ENCODE measurements around the gene MOGAT1. TPM values are rescaled to one million over a fixed set of nuclear protein-coding genes. Genes with fewer than 3 reads are reported as not detected.

The MOGAT1 gene
- 0.18 TPM in 1 of 2 replicates, not detected in the other for total RNA-seq

DNA sequence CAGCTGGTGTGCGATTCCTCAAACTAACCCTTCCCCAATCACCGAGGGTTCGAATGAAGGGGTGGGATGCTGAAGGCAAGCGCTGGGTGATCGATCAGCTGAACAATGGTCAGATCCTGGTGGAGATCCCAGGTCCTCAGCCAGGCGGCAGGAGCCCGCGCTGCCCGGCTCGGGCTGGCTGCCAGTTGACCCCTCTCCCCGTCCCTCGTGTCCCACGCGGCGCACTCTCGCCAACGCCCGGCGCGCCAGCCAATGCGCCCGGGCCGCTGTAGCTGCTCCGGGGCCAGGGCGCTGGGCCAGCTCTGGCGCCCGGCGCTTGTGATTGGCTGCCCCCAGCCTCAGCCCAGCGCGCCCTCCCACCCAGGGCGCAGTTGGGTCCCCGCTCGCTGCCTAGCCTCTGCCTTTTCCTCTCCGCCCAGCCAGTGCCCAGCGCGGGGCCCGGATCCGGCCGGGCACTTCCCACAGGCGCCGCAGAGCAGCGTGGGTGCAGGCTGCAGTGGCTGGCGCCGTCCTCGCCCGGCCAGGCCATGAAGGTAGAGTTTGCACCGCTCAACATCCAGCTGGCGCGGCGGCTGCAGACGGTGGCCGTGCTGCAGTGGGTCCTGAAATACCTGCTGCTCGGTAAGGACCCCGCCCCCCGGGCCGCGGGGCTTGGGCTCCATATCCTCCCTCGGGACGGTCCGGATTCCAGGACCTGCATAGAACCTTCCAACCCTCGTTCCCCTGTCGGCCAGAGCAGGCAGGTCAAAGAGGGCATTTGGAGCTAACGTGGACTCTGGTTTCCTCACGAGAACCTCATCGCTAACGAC is at the start of gene MOGAT1:
MOGAT1 (plus strand) TSS at position 400 of the 809 bp plus-strand sequence; CDS start at position 528, 128 bp downstream.
- no peaks in the 10 kb centered on the region for H3K9me3 Mint-ChIP-seq
- H3K27me3 Mint-ChIP-seq (ENCODE audit: low read depth): peaks cover 73% of the 10 kb centered on the region
- no peak for DNase-seq (ENCODE audit: low spot score)
- intact Hi-C loops (cut with micrococcal nuclease): no loop called here
- H3K27ac Mint-ChIP-seq: no peak within 1 kb of the TSS
- H3K4me3 Mint-ChIP-seq (ENCODE audit: low read depth): peak within 1 kb of the TSS; percentile 13
- peaks cover 11% of the 10 kb centered on the region for H3K4me1 Mint-ChIP-seq (ENCODE audit: low read depth)
- no peaks in the 10 kb centered on the region for H3K36me3 Mint-ChIP-seq (ENCODE audit: low read depth)

DNA sequence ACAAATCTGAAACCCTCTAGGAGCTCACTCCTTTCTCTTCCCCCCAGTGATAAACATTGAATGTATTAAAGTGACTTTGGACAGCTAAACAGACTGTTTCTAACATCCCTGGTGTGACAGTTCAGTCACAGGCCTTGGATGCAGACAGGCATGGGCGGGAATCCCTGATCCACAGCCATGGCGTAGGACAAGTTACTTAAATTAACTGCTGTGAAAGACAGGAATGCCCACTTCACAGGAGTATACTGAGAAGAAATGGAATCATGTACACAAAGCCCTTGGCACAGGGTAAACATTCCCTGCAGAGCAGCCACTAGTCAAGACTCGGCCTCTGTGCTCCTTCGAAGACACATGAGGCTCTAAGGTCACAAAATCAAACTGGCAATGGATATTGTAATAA is 49.6 kb upstream of the MOGAT1 start:
- Mint-ChIP-seq H3K4me1 (ENCODE audit: low read depth) (no peaks in the 10 kb centered on the region), H3K9me3 (no peaks in the 10 kb centered on the region), H3K27ac (no peak overlapping the region), H3K4me3 (ENCODE audit: low read depth) (no peak overlapping the region), H3K36me3 (ENCODE audit: low read depth) (peaks cover 64% of the 10 kb centered on the region), H3K27me3 (ENCODE audit: low read depth) (no peaks in the 10 kb centered on the region)
- intact Hi-C loops (cut with micrococcal nuclease): no loop called here
- DNase-seq (ENCODE audit: low spot score): no peak

DNA sequence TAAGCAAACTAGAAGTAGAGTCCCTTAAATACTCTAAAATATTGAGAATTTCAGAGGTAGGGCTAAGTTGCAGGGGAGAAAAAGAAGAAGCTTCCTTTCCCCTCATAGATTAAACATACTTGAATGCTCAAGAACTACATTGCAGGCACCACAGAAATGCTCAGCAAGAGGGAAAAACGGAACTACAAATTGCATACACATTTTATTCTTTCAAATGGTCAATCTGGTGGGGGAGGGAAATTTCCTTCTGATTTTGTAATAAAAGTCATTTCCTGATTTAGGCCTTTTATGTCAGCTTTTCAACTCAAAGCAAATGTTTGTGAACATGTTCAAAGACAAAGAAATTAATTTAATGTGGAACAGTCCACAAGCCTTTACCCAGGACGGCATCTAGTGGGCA is 48.5 kb upstream of the MOGAT1 start:
- intact Hi-C loops (cut with micrococcal nuclease): no loop called here
- Mint-ChIP-seq H3K9me3 (no peaks in the 10 kb centered on the region), H3K4me3 (ENCODE audit: low read depth) (no peak overlapping the region), H3K27me3 (ENCODE audit: low read depth) (no peaks in the 10 kb centered on the region), H3K27ac (no peak overlapping the region), H3K4me1 (ENCODE audit: low read depth) (no peaks in the 10 kb centered on the region), H3K36me3 (ENCODE audit: low read depth) (peaks cover 70% of the 10 kb centered on the region)
- DNase-seq (ENCODE audit: low spot score): no peak

- H3K27me3 Mint-ChIP-seq (ENCODE audit: low read depth): no peaks in the 10 kb centered on the region
- intact Hi-C loops (cut with micrococcal nuclease): no loop called here
- no peaks in the 10 kb centered on the region for H3K4me1 Mint-ChIP-seq (ENCODE audit: low read depth)
- no peaks in the 10 kb centered on the region for H3K9me3 Mint-ChIP-seq
- no peak overlapping the region for H3K27ac Mint-ChIP-seq
- DNase-seq (ENCODE audit: low spot score): no peak
- H3K36me3 Mint-ChIP-seq (ENCODE audit: low read depth): peaks cover 71% of the 10 kb centered on the region
- H3K4me3 Mint-ChIP-seq (ENCODE audit: low read depth): no peak overlapping the region
Observed at GRCh38 chr2:222623756-222624309, 47.6 kb upstream of the MOGAT1 start.

DNA sequence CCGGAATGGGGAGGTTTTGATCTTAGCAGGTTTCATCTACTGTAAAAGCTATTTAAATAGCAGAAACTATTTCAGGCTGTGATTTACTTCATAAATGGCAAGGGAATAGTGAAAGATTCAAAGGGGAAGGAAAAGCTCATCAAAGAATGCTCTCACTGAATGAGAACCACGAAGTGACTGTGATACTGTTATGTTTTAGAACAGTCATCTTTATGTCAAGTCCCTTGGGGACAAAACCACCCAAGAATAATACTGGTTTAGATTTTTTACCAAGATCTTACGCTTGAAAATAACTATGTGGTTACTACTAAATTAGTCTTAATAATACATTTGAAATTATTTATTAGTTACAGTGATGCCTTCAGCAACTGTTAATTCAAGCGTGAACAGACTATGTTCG is 43.7 kb upstream of the MOGAT1 start:
- Mint-ChIP-seq H3K4me1 (ENCODE audit: low read depth) (no peaks in the 10 kb centered on the region), H3K9me3 (no peaks in the 10 kb centered on the region), H3K36me3 (ENCODE audit: low read depth) (peaks cover 76% of the 10 kb centered on the region), H3K27ac (no peak overlapping the region), H3K27me3 (ENCODE audit: low read depth) (no peaks in the 10 kb centered on the region), H3K4me3 (ENCODE audit: low read depth) (no peak overlapping the region)
- intact Hi-C loops (cut with micrococcal nuclease): no loop called here
- DNase-seq (ENCODE audit: low spot score): no peak

- Mint-ChIP-seq H3K27me3 (ENCODE audit: low read depth) (no peaks in the 10 kb centered on the region), H3K9me3 (peaks cover 4% of the 10 kb centered on the region), H3K27ac (no peak overlapping the region), H3K4me3 (ENCODE audit: low read depth) (no peak overlapping the region), H3K4me1 (ENCODE audit: low read depth) (peaks cover 3% of the 10 kb centered on the region), H3K36me3 (ENCODE audit: low read depth) (peaks cover 68% of the 10 kb centered on the region)
- no peak for DNase-seq (ENCODE audit: low spot score)
- intact Hi-C loops (cut with micrococcal nuclease): no loop called here
Observed at GRCh38 chr2:222635295-222635694, 36.2 kb upstream of the MOGAT1 start.

- H3K36me3 Mint-ChIP-seq (ENCODE audit: low read depth): peaks cover 67% of the 10 kb centered on the region
- H3K27me3 Mint-ChIP-seq (ENCODE audit: low read depth): no peaks in the 10 kb centered on the region
- intact Hi-C loops (cut with micrococcal nuclease): no loop called here
- H3K9me3 Mint-ChIP-seq: peaks cover 4% of the 10 kb centered on the region
- no peak overlapping the region for H3K4me3 Mint-ChIP-seq (ENCODE audit: low read depth)
- H3K27ac Mint-ChIP-seq: peak overlapping the region; percentile 14
- no peak for DNase-seq (ENCODE audit: low spot score)
- H3K4me1 Mint-ChIP-seq (ENCODE audit: low read depth): peaks cover 4% of the 10 kb centered on the region
Observed at GRCh38 chr2:222637067-222637466, 34.4 kb upstream of the MOGAT1 start.

DNA sequence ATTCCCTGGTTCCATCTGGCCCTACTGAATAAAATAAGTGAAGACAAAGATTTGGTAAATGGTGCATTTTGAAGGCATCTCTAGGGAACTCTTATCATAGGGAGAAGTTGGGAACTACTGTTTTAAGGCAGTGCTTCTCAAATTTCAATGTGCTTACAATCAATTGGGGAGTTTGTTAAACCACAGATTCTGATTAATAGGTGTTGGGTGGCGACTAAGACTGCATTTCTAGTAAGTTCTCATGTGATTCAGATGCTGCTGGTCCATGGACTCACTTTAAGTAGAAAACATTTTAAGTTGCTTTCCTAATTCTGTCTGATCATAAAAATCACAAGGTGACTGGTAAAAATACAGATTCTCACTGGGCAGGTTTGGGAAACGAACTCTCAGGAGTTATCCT is 30.1 kb upstream of the MOGAT1 start:
- intact Hi-C loops (cut with micrococcal nuclease): no loop called here
- H3K36me3 Mint-ChIP-seq (ENCODE audit: low read depth): peaks cover 66% of the 10 kb centered on the region
- no peak overlapping the region for H3K27ac Mint-ChIP-seq
- H3K9me3 Mint-ChIP-seq: peaks cover 4% of the 10 kb centered on the region
- no peaks in the 10 kb centered on the region for H3K27me3 Mint-ChIP-seq (ENCODE audit: low read depth)
- no peak for DNase-seq (ENCODE audit: low spot score)
- peaks cover 17% of the 10 kb centered on the region for H3K4me1 Mint-ChIP-seq (ENCODE audit: low read depth)
- H3K4me3 Mint-ChIP-seq (ENCODE audit: low read depth): no peak overlapping the region

- Mint-ChIP-seq H3K27ac (no peak overlapping the region), H3K36me3 (ENCODE audit: low read depth) (peaks cover 69% of the 10 kb centered on the region), H3K9me3 (no peaks in the 10 kb centered on the region), H3K4me3 (ENCODE audit: low read depth) (no peak overlapping the region), H3K27me3 (ENCODE audit: low read depth) (no peaks in the 10 kb centered on the region), H3K4me1 (ENCODE audit: low read depth) (peaks cover 16% of the 10 kb centered on the region)
- intact Hi-C loops (cut with micrococcal nuclease): no loop called here
- no peak for DNase-seq (ENCODE audit: low spot score)
Observed at GRCh38 chr2:222643134-222643533, 28.3 kb upstream of the MOGAT1 start.

GRCh38 chr2:222646008-222646407 is 25.4 kb upstream of the MOGAT1 start:
- H3K36me3 Mint-ChIP-seq (ENCODE audit: low read depth): peaks cover 74% of the 10 kb centered on the region

GRCh38 chr2:222649801-222650200 is 21.7 kb upstream of the MOGAT1 start:
- H3K27me3 Mint-ChIP-seq (ENCODE audit: low read depth): no peaks in the 10 kb centered on the region
- peaks cover 48% of the 10 kb centered on the region for H3K4me1 Mint-ChIP-seq (ENCODE audit: low read depth)
- no peak for DNase-seq (ENCODE audit: low spot score)
- H3K27ac Mint-ChIP-seq: no peak overlapping the region
- H3K4me3 Mint-ChIP-seq (ENCODE audit: low read depth): no peak overlapping the region
- peaks cover 54% of the 10 kb centered on the region for H3K36me3 Mint-ChIP-seq (ENCODE audit: low read depth)
- H3K9me3 Mint-ChIP-seq: no peaks in the 10 kb centered on the region
- intact Hi-C loops (cut with micrococcal nuclease): loop anchor here (10.0 kb wide), 2 partner anchors 225 to 1305 kb away; partner anchors contain the start of genes MRPL44 and SGPP2

More at GRCh38 chr2:222646008-222646407, 25.4 kb upstream of the MOGAT1 start:
- Mint-ChIP-seq H3K9me3 (no peaks in the 10 kb centered on the region), H3K4me3 (ENCODE audit: low read depth) (no peak overlapping the region), H3K4me1 (ENCODE audit: low read depth) (peaks cover 27% of the 10 kb centered on the region), H3K27me3 (ENCODE audit: low read depth) (no peaks in the 10 kb centered on the region), H3K27ac (no peak overlapping the region)
- intact Hi-C loops (cut with micrococcal nuclease): no loop called here
- DNase-seq (ENCODE audit: low spot score): no peak

DNA sequence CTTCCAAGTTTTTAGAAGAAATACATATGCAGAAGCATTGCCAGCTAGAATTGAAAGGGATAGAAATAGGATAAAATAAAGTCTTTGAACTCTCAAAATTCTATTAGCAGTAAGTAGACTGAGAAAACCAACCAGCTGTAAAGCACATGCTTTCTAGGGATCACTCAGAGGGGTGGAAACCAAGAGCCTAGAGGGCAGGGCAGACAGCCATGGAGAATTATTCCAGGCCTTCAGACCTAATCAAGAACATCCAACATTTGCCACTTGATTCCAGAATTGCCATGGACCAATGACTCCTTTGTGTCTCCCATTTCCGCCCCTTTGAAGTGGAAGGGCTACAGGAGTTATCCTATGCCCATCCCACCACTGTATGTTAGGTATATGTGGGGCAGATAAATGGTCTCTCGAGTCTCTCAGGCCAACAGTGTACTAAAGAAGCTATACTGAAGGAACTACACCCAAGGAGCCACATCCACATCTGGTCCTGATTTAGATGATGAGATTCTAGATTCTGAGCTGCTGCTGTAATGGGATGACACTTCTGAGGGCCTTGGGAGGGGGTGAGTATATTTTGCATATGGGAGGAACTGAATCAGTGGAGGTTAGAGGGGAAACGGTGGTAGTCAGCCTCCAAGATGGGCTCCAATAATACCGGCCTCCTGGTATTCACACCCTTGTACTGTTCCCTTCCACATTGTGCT is 19.6 kb upstream of the MOGAT1 start:
- DNase-seq (ENCODE audit: low spot score): no peak
- intact Hi-C loops (cut with micrococcal nuclease): loop anchor here (10.0 kb wide), 2 partner anchors 227 to 1303 kb away; partner anchors contain the start of genes MRPL44 and SGPP2
- no peaks in the 10 kb centered on the region for H3K9me3 Mint-ChIP-seq
- H3K27ac Mint-ChIP-seq: peak overlapping the region; percentile 11
- H3K4me1 Mint-ChIP-seq (ENCODE audit: low read depth): peaks cover 44% of the 10 kb centered on the region
- H3K4me3 Mint-ChIP-seq (ENCODE audit: low read depth): no peak overlapping the region
- peaks cover 47% of the 10 kb centered on the region for H3K36me3 Mint-ChIP-seq (ENCODE audit: low read depth)
- no peaks in the 10 kb centered on the region for H3K27me3 Mint-ChIP-seq (ENCODE audit: low read depth)

Measured in activated T-helper 2 cell treated with anti-CD3 and anti-CD28 coated beads, Interferon-gamma antibody, Interleukin-2, Interleukin-4, amounts not matched to agents 10 μg/mL and 5 μg/mL and 100 μg/mL, durations not matched to agents 14 hours and 24 hours and 36 hours (primary cell).